H1 (cell line): ENCODE results near the gene PRKD1.

Experiments used
- BRCA1 ChIP-seq: IDR thresholded peaks from 2 replicates; pipeline ENCODE4 v1.6.1; 2012; ENCODE audit warnings: low read depth, low read length, improper control_type of control experiment
- EZH2 ChIP-seq: fragments of 200-600 bp; sonication (generic); IDR thresholded peaks from 2 replicates; pipeline ENCODE4 v1.7.1; 2012; ENCODE audit warnings: low read depth, mild to moderate bottlenecking, moderate library complexity, low read length, inconsistent platforms; ENCODE audit not compliant: severe bottlenecking
- JUN ChIP-seq: IDR thresholded peaks from 2 replicates; pipeline ENCODE4 v1.6.1; 2011; ENCODE audit warnings: low read depth, mild to moderate bottlenecking, improper control_type of control experiment, low read length
- JUND ChIP-seq: IDR thresholded peaks from 2 replicates; pipeline ENCODE4 v1.6.1; 2011; ENCODE audit warnings: mild to moderate bottlenecking, improper control_type of control experiment, low read length
- KDM1A ChIP-seq: fragments of 200-600, 300-600 bp; sonication (generic); IDR thresholded peaks from 2 replicates; pipeline ENCODE4 v1.7.1; 2016; ENCODE audit warnings: mild to moderate bottlenecking, low read length, borderline replicate concordance
- POLR2AphosphoS5 ChIP-seq: IDR thresholded peaks from 2 replicates; pipeline ENCODE4 v1.6.1; 2011; ENCODE audit warnings: low read depth, low read length
- RXRA ChIP-seq: IDR thresholded peaks from 2 replicates; pipeline ENCODE4 v1.6.1; 2011; ENCODE audit warnings: low read depth, mild to moderate bottlenecking, low read length, moderate library complexity; ENCODE audit not compliant: insufficient read depth
- SAP30 ChIP-seq: fragments of 300-600 bp; sonication (generic); IDR thresholded peaks from 2 replicates; pipeline ENCODE4 v1.7.1; 2012; ENCODE audit warnings: low read length, moderate library complexity, mild to moderate bottlenecking, inconsistent platforms; ENCODE audit not compliant: insufficient read depth, insufficient replicate concordance
- TAF1 ChIP-seq: IDR thresholded peaks from 2 replicates; pipeline ENCODE4 v1.6.1; 2011; ENCODE audit warnings: mild to moderate bottlenecking, low read depth, low read length
- TEAD4 ChIP-seq: IDR thresholded peaks from 2 replicates; pipeline ENCODE4 v1.6.1; 2012; ENCODE audit warnings: low read depth, low read length, inconsistent platforms, mixed read lengths
- ZNF274 ChIP-seq: IDR thresholded peaks from 2 replicates; pipeline ENCODE4 v1.7.0; 2012; ENCODE audit warnings: low read length, borderline replicate concordance; ENCODE audit errors: extremely low read depth
- TF ChIP-seq, protein P1 (sequence below), 3 experiments: IDR thresholded peaks; 1 replicate in 2 of 3; 2 replicates in 1 of 3; pipeline versions ENCODE4 v1.5.1 to v1.6.1; 2011; ENCODE audit warnings: low read length in 3 of 3, mild to moderate bottlenecking in 3 of 3, inconsistent platforms in 2 of 3, low read depth in 1 of 3, moderate library complexity in 1 of 3; ENCODE audit not compliant: insufficient read depth in 1 of 3; ENCODE audit errors: control extremely low read depth in 1 of 3

DNA sequence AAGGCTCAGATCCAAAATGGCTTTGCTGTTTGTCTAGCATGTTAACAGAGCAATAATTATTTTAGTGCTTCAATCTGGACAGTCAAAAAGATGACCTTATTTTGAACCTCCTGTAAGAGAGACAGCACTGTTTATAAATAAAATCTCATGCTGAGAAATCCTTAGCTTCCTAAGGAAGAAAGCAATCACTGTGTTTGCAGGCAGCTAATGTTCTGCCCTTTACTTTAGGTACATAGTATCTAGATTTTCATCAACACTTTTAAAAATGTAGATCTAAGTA, 105.3 kb downstream of the PRKD1 start:
- TF ChIP-seq JUN (no peak), POLR2AphosphoS5 (no peak), TEAD4 (no peak), EZH2 (no peak), TAF1 (no peak), RXRA (no peak), ZNF274 (no peak), KDM1A (no peak), BRCA1 (no peak), JUND (no peak), SAP30 (no peak)
- TF ChIP-seq, protein P1, sequence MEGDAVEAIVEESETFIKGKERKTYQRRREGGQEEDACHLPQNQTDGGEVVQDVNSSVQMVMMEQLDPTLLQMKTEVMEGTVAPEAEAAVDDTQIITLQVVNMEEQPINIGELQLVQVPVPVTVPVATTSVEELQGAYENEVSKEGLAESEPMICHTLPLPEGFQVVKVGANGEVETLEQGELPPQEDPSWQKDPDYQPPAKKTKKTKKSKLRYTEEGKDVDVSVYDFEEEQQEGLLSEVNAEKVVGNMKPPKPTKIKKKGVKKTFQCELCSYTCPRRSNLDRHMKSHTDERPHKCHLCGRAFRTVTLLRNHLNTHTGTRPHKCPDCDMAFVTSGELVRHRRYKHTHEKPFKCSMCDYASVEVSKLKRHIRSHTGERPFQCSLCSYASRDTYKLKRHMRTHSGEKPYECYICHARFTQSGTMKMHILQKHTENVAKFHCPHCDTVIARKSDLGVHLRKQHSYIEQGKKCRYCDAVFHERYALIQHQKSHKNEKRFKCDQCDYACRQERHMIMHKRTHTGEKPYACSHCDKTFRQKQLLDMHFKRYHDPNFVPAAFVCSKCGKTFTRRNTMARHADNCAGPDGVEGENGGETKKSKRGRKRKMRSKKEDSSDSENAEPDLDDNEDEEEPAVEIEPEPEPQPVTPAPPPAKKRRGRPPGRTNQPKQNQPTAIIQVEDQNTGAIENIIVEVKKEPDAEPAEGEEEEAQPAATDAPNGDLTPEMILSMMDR (IDR thresholded peaks at IDR 0.05; ENCODE audit: control extremely low read depth in 1 of 3, insufficient read depth in 1 of 3, low read depth in 1 of 3, low read length in 3 of 3): no peak
